Activated T-helper 1 cell treated with anti-CD3 and anti-CD28 coated beads, Interleukin-12 subunit alpha, Interleukin-12 subunit beta, Interleukin-2, Interleukin-4 antibody, amounts not matched to agents 30 ng/mL and 10 ng/mL and 1 ng/mL, durations not matched to agents 14 hours and 24 hours and 36 hours (primary cell): Measurements from ENCODE around the gene CMAS. TPM values are rescaled to one million over a fixed set of nuclear protein-coding genes. Genes with fewer than 3 reads are reported as not detected.
"Not testable (repeated sequence)": the region's sequence is repeated elsewhere in the genome, so short reads cannot be mapped to it uniquely, and the experiment has no call there.

Experiments used
- DNase-seq: peaks from one replicate; pipeline ENCODE4 v3.0.0; 2021; ENCODE audit warnings: low spot score
- H3K27ac Mint-ChIP-seq: one replicate; pipeline ENCODE4 v1.8.0; 2021; ENCODE audit warnings: mild to moderate bottlenecking, mixed read lengths
- H3K27me3 Mint-ChIP-seq: one replicate; pipeline ENCODE4 v1.8.0; 2022; ENCODE audit warnings: mild to moderate bottlenecking, moderate library complexity, mixed read lengths; ENCODE audit not compliant: insufficient read depth
- H3K36me3 Mint-ChIP-seq: one replicate; pipeline ENCODE4 v1.8.0; 2021; ENCODE audit warnings: low read depth, mixed read lengths
- H3K4me1 Mint-ChIP-seq: one replicate; pipeline ENCODE4 v1.8.0; 2021; ENCODE audit warnings: low read depth, mixed read lengths
- H3K4me3 Mint-ChIP-seq: one replicate; pipeline ENCODE4 v1.8.0; 2021; ENCODE audit warnings: mild to moderate bottlenecking, moderate library complexity, mixed read lengths
- H3K9me3 Mint-ChIP-seq: one replicate; pipeline ENCODE4 v1.8.0; 2021; ENCODE audit warnings: mixed read lengths
- intact Hi-C: fragments of 100-400 bp; cut with micrococcal nuclease; formaldehyde crosslinking; loops from one replicate; pipeline ENCODE4 v1.15.1; 2024
- total RNA-seq: library from RNA; stranded (reverse); gene quantifications from 2 replicates; pipeline ENCODE4 v1.2.3, GENCODE V29; 2022

The CMAS gene
- total RNA-seq, 1 donor from 2014 or later: 34.1 TPM

DNA sequence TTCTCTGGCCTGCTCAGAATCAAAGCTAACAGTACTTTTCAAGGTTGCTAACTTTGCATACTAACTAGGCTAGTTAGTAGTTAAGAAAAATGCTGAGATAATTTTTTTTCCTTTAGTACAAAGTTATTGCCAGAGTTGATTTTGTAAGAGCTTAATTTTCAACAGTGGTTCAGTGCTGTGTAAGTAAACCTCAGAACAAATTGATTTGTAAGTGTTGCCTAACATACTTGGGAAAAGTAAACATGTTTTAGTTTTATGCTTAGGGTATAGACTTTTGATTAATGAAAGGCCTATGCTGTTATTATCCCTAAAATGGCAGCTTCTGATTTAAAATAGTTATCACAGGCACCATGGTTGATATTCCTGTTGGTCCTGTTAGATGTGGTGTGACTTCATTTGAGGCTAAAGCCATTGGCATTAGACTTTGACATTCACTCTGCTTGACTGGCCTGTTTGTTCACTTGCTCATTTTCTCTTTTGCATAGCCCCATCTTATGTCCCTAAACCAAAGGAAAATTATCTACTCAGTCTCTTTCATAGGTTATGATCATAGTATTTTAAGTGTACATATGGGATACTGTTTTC is 5.2 kb downstream of the CMAS start:
- Mint-ChIP-seq H3K4me3 (no peak overlapping the region), H3K9me3 (no peaks in the 10 kb centered on the region), H3K27ac (no peak overlapping the region), H3K27me3 (no peaks in the 10 kb centered on the region), H3K36me3 (peaks cover 23% of the 10 kb centered on the region), H3K4me1 (peaks cover 39% of the 10 kb centered on the region)
- intact Hi-C loops: no loop called here
- DNase-seq: no peak

DNA sequence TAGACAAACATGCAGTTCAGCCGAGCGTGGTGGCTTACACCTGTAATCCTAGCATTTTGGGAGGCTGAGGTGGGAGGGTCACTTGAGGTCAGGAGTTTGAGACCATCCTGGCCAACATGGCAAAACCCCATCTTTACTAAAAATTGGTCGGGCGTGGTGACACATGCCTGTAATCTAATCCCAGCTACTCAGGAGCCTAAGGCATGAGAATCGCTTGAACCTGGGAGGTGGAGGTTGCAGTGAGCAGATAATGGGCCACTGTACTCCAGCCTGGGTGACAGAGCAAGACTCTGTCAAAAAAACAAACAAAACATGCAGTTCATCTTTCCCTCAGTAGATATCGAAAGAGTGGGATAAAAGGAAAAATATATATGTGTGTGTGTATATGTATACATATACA is 7.0 kb downstream of the CMAS start:
- peaks cover 26% of the 10 kb centered on the region for H3K36me3 Mint-ChIP-seq
- intact Hi-C loops, H3K27me3 Mint-ChIP-seq, DNase-seq, H3K27ac Mint-ChIP-seq, H3K4me3 Mint-ChIP-seq, H3K9me3 Mint-ChIP-seq: not testable (repeated sequence)
- H3K4me1 Mint-ChIP-seq: peaks cover 27% of the 10 kb centered on the region

DNA sequence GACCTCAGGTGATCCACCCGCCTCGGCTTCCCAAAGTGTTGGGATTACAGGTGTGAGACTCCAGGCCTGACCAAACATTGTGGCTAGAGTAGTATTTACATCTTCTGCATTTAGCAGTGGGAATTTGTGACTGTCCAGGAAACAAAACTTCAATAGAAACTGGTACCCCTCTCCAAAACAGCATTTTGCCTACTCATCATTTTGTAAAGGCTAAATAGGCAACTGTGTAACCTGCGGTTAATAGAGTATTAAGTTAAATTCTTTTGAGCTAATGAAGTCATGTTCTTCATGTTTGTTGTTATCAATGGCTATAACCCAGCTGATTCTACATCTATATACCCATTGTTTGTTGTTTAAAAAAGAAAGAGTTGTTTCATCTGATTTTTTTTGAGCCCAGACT is 8.1 kb downstream of the CMAS start:
- H3K9me3 Mint-ChIP-seq: no peaks in the 10 kb centered on the region
- H3K4me1 Mint-ChIP-seq: peaks cover 15% of the 10 kb centered on the region
- DNase-seq: no peak
- intact Hi-C loops: no loop called here
- no peaks in the 10 kb centered on the region for H3K27me3 Mint-ChIP-seq
- H3K27ac Mint-ChIP-seq: no peak overlapping the region
- H3K36me3 Mint-ChIP-seq: peaks cover 22% of the 10 kb centered on the region
- H3K4me3 Mint-ChIP-seq: no peak overlapping the region

DNA sequence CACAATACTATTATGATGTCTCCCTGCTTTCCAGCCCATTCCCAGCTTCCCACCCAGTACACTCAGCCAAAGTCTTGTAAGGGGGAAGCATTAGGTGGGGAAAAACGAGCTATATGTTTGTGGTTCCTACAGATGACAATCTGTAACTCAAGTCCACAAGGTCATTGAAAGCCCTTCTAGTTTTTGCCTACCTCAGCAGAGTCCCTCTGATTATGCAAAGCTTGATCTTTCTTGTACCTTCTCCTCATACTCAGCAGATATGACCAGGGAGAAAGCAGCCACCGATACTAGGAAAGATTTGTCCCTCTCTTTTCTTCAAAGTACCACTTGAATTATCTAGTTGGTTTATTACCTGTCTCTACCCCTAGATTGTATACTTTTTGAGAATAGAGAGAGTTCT is 10.6 kb downstream of the CMAS start:
- intact Hi-C loops: loop anchor here (5.0 kb wide), 1 partner anchor 1736 kb away; no protein-coding TSS in a partner anchor
- Mint-ChIP-seq H3K4me3 (no peak overlapping the region), H3K36me3 (peaks cover 19% of the 10 kb centered on the region), H3K9me3 (no peaks in the 10 kb centered on the region), H3K27ac (no peak overlapping the region), H3K4me1 (peaks cover 3% of the 10 kb centered on the region), H3K27me3 (no peaks in the 10 kb centered on the region)
- no peak for DNase-seq

DNA sequence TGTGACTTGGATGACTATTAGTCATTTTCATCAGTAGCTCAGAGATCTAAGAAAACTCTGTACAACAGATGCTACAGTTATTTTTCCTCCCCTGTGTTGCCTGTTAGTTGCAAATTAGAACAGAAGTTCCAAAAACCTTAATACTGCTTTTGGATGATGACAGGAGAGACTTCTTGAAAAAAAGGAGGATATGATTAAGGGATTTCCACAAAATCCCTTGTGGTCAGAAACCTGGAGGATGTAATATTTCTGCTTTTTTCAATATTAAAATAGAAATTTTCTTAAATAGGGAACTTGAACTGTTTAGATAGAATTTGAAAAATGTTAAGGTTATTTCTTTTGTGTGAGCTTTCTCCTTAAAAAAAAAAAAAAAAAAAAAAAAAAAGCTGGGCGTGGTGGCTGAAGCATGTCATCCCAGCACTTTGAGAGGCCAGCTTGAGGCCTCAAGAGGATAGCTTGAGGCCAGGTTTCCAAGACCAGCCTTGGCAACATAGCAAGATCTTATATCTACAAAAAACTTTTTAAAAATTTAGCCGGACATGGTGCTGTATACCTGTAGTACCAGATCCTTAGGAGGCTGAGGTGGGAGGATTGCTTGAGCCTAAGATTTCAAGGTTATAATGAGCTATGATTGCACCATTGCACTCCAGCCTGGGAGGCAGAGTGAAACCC is 14.1 kb downstream of the CMAS start:
- no peak overlapping the region for H3K4me3 Mint-ChIP-seq
- H3K27me3 Mint-ChIP-seq: no peaks in the 10 kb centered on the region
- no peak for DNase-seq
- intact Hi-C loops: loop anchor here (5.0 kb wide), 1 partner anchor 1732 kb away; no protein-coding TSS in a partner anchor
- H3K27ac Mint-ChIP-seq: no peak overlapping the region
- H3K4me1 Mint-ChIP-seq: no peaks in the 10 kb centered on the region
- no peaks in the 10 kb centered on the region for H3K9me3 Mint-ChIP-seq
- peaks cover 31% of the 10 kb centered on the region for H3K36me3 Mint-ChIP-seq

DNA sequence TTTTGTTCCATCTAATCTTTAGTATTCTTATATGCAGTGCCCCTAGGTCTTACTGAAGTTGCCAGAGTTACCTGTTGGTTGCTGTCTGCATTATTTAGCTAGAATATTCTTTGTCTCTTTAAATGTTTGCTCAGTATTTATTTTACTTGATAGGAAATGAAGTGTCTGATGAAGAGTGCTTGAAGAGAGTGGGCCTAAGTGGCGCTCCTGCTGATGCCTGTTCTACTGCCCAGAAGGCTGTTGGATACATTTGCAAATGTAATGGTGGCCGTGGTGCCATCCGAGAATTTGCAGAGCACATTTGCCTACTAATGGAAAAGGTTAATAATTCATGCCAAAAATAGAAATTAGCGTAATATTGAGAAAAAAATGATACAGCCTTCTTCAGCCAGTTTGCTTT is 18.9 kb downstream of the CMAS start:
- Mint-ChIP-seq H3K9me3 (no peaks in the 10 kb centered on the region), H3K27me3 (no peaks in the 10 kb centered on the region), H3K4me3 (no peak overlapping the region), H3K27ac (no peak overlapping the region), H3K36me3 (peaks cover 29% of the 10 kb centered on the region), H3K4me1 (no peaks in the 10 kb centered on the region)
- intact Hi-C loops: no loop called here
- DNase-seq: no peak

DNA sequence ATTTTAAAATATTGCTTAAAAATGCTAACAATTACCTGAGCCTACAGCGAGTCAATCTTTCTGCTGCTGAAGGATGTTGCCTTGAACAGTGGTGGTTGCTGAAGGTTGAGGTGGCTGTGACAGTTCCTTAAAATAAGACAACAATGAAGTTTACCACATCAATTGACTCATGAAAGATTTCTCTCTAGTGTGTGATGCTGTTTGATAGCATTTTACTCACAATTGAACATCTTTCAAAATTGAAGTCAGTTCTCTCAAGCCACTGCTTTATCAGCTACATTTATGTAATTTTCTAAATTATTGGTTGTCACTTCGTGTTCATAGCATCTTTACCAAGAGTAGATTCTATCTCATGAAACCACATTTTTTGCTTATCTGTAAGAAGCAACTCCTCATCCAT is 20.3 kb downstream of the CMAS start:
- DNase-seq: no peak
- no peak overlapping the region for H3K27ac Mint-ChIP-seq
- H3K9me3 Mint-ChIP-seq: no peaks in the 10 kb centered on the region
- H3K36me3 Mint-ChIP-seq: peaks cover 27% of the 10 kb centered on the region
- H3K4me3 Mint-ChIP-seq: no peak overlapping the region
- intact Hi-C loops: no loop called here
- no peaks in the 10 kb centered on the region for H3K27me3 Mint-ChIP-seq
- H3K4me1 Mint-ChIP-seq: no peaks in the 10 kb centered on the region

DNA sequence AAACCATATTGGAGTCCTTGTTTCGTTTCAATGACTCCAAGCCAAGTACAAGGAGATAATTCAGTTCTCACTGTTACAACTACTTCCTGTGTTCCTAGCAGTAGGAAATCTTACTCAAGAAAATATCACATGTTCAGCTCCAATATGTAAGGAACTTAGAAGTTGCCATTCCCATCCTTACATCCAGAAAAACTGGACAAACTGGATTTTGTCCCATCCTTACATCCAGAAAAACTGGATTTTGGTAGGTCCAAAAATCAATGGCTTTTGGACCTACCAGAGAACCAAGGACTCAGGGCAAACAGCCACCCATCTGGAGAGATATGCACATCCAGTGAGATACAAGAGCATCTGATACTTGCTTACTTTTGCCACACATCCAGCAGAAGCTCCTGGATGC is 23.8 kb downstream of the CMAS start:
- Mint-ChIP-seq H3K27me3 (no peaks in the 10 kb centered on the region), H3K27ac (no peak overlapping the region), H3K36me3 (peaks cover 16% of the 10 kb centered on the region), H3K4me1 (no peaks in the 10 kb centered on the region), H3K9me3 (no peaks in the 10 kb centered on the region), H3K4me3 (no peak overlapping the region)
- DNase-seq: no peak
- intact Hi-C loops: no loop called here

DNA sequence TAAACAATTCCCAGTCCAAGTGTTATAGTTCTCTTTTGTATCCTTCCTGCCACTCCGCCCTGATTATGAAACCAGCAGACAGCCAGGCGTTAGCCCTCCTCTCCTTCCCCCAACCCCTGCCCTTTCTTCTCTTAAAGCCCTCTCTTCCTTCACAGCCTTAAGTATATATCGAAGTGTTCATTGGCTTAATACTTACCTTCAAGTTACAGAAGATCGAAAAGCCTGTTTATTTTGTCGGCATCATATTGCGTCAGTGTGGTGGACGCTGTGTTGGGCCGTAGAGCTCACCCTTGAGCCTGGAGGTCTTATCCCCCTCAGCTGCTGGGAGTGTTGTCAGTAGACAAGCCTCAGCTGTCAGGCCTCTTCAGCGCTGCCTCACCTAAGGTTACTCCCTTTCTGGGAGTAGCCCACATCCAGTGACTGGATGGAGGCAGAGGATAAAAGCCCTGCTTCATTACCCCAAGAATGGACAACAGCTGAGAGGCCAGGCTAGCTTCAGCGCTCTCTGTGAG is 36.2 kb downstream of the CMAS start:
- Mint-ChIP-seq H3K27me3 (peaks cover 15% of the 10 kb centered on the region), H3K9me3 (no peaks in the 10 kb centered on the region), H3K4me1 (no peaks in the 10 kb centered on the region), H3K4me3 (no peak overlapping the region), H3K27ac (no peak overlapping the region), H3K36me3 (no peaks in the 10 kb centered on the region)
- intact Hi-C loops: no loop called here
- no peak for DNase-seq

DNA sequence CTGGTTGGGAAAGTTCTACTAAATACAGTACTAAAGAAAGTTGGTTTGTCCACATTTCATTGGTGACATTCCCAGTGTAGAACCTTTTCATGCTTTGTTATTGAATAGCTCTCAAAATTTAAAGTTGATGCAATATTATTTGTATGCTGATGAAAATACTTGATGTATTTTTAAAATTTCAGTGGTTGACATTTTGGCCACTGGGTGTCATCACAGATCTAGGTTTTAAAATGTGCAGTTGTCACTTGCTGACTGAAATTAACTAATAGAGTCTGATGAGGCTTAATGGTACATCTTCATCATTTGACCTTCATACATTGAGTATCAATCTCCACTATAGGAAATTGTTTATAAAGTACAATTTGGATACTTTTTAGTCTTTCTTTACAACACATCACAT is 37.1 kb downstream of the CMAS start:
- H3K27ac Mint-ChIP-seq: no peak overlapping the region
- DNase-seq: no peak
- H3K9me3 Mint-ChIP-seq: no peaks in the 10 kb centered on the region
- H3K4me3 Mint-ChIP-seq: no peak overlapping the region
- H3K4me1 Mint-ChIP-seq: no peaks in the 10 kb centered on the region
- H3K27me3 Mint-ChIP-seq: peaks cover 12% of the 10 kb centered on the region
- intact Hi-C loops: loop anchor here (1.0 kb wide), 2 partner anchors 252 to 360 kb away; no protein-coding TSS in a partner anchor
- H3K36me3 Mint-ChIP-seq: no peaks in the 10 kb centered on the region

DNA sequence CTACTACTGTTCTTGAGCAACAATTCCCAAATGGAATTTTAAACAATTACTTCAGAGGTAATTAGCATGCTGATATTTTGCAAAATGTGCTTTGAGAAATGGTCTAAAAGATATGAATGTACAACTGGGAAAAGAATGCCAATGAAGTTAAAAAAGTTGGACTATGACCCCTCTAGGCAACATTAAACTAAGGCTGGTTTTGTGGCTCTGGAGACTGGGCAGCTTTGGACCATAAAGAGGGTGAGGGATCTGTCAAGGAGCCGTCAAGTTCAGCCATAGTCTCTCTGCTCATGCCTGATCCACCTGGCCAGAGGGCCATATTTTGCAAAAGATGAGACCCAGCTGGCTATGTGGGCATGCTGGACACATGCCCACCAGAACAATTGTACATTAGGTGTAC is 38.8 kb downstream of the CMAS start:
- Mint-ChIP-seq H3K4me1 (no peaks in the 10 kb centered on the region), H3K36me3 (no peaks in the 10 kb centered on the region), H3K4me3 (no peak overlapping the region), H3K9me3 (no peaks in the 10 kb centered on the region), H3K27ac (no peak overlapping the region), H3K27me3 (peaks cover 10% of the 10 kb centered on the region)
- intact Hi-C loops: no loop called here
- DNase-seq: no peak

DNA sequence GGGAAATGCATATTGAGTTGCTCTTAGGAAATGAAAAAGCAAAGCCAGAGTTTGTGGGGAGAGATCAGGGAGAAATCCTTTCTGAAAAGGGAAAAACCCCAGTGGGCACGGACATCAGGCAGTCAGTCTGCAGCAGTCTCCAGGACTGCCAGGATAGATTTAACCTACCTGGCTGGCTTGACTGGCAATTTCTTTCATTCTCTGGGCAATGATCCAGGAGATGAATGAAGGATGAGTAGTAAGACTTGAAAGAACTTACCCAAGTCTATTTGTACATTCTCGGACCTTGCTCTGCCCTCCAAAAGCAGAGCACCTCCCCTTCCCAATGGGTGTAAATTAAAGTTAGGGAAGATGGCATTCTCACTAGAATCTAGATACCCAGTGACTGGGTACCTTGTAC is 42.9 kb downstream of the CMAS start:
- no peaks in the 10 kb centered on the region for H3K4me1 Mint-ChIP-seq
- H3K9me3 Mint-ChIP-seq: no peaks in the 10 kb centered on the region
- H3K4me3 Mint-ChIP-seq: no peak overlapping the region
- peaks cover 8% of the 10 kb centered on the region for H3K27me3 Mint-ChIP-seq
- H3K27ac Mint-ChIP-seq: no peak overlapping the region
- H3K36me3 Mint-ChIP-seq: no peaks in the 10 kb centered on the region
- no peak for DNase-seq
- intact Hi-C loops: no loop called here

DNA sequence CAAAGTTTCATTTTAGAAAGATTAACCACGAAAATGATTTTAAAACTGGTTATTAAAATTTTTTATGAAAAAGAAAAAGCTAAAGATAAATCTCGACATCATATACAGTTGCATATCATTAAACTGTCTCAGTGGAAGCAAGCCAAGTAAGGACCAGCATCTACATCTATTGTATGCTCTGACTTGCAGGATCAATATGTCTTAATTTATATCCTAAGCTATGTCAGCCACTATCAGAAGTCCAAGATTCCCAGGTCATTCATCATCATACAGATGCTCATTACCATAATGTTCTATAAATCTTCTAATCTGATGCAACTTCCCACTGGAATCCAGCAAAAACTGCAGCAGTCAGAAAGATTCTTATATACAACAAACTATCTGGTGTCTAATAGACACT is 43.5 kb downstream of the CMAS start:
- no peaks in the 10 kb centered on the region for H3K36me3 Mint-ChIP-seq
- no peak overlapping the region for H3K27ac Mint-ChIP-seq
- no peaks in the 10 kb centered on the region for H3K9me3 Mint-ChIP-seq
- no peak overlapping the region for H3K4me3 Mint-ChIP-seq
- no peak for DNase-seq
- intact Hi-C loops: no loop called here
- H3K27me3 Mint-ChIP-seq: peaks cover 8% of the 10 kb centered on the region
- H3K4me1 Mint-ChIP-seq: no peaks in the 10 kb centered on the region
